GM12874 (cell line): ENCODE data around the gene ACAA1.

ENCODE experiments used
- TF ChIP-seq, protein P1 (sequence below): IDR thresholded peaks from 2 replicates; pipeline ENCODE4 v1.5.1; 2011; ENCODE audit warnings: low read depth, mild to moderate bottlenecking, control low read depth, low read length, moderate library complexity; ENCODE audit not compliant: insufficient read depth

The ACAA1 gene

GRCh38 chr3:38108649-38109579, 28.0 kb downstream of the ACAA1 start:
- TF ChIP-seq, protein P1, sequence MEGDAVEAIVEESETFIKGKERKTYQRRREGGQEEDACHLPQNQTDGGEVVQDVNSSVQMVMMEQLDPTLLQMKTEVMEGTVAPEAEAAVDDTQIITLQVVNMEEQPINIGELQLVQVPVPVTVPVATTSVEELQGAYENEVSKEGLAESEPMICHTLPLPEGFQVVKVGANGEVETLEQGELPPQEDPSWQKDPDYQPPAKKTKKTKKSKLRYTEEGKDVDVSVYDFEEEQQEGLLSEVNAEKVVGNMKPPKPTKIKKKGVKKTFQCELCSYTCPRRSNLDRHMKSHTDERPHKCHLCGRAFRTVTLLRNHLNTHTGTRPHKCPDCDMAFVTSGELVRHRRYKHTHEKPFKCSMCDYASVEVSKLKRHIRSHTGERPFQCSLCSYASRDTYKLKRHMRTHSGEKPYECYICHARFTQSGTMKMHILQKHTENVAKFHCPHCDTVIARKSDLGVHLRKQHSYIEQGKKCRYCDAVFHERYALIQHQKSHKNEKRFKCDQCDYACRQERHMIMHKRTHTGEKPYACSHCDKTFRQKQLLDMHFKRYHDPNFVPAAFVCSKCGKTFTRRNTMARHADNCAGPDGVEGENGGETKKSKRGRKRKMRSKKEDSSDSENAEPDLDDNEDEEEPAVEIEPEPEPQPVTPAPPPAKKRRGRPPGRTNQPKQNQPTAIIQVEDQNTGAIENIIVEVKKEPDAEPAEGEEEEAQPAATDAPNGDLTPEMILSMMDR, result no peak

- TF ChIP-seq, protein P1, result no peak
Observed at GRCh38 chr3:38107911-38108648, 28.8 kb downstream of the ACAA1 start.

GRCh38 chr3:38105525-38105924, 31.4 kb downstream of the ACAA1 start:
- TF ChIP-seq, protein P1, result no peak

GRCh38 chr3:38102444-38102814, 34.5 kb downstream of the ACAA1 start:
- TF ChIP-seq, protein P1, result no peak

- TF ChIP-seq, protein P1, result no peak
Observed at GRCh38 chr3:38101811-38102443, 35.0 kb downstream of the ACAA1 start.

DNA sequence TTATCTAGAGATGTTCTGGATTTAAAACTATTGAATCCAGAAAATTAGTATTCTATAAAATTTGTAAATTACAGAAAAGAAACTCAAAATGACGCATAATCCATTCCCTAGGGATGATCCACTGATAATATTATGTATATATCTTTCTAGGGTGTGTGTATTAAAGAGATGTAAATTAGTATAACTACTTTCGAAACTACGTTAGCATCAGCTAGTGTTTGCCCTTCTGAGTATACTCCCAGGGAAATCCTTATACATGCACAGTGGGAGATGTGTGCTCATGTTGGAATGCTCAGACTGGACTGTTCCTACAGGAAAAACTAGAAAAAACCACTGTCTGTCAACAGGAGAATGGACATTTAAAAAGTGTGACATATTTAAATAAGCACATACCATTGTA, 36.4 kb downstream of the ACAA1 start:
- TF ChIP-seq, protein P1, result no peak

GRCh38 chr3:38099518-38099917, 37.4 kb downstream of the ACAA1 start:
- TF ChIP-seq, protein P1, result no peak
